Astrocyte (in vitro differentiated cells and primary cell): ENCODE data around the gene BTF3. TPM values are rescaled to one million over a fixed set of nuclear protein-coding genes. Genes with fewer than 3 reads are reported as not detected.
A peak's percentile ranks its signal among the peaks of the same experiment; 100 is the strongest.

ENCODE experiments used
- DNase-seq: peaks from one replicate; pipeline ENCODE4 v3.0.0-alpha.2; 2010; ENCODE audit warnings: low read depth
- FAIRE-seq: peaks from 2 replicates; lab custom pipeline; 2011; peaks lifted over from hg19 to GRCh38; lab: Jason Lieb, UNC
- H2AFZ ChIP-seq: 2 replicates; pipeline ENCODE4 v1.6.0; 2012; ENCODE audit warnings: low read depth, low read length, inconsistent platforms
- H3K27ac ChIP-seq: 2 replicates; pipeline ENCODE4 v1.5.1; 2011; ENCODE audit warnings: low read depth, low read length, inconsistent platforms
- H3K27me3 ChIP-seq: 2 replicates; pipeline ENCODE4 v1.6.0; 2011; ENCODE audit warnings: low read length, inconsistent platforms; ENCODE audit not compliant: insufficient read depth
- H3K36me3 ChIP-seq: 2 replicates; pipeline ENCODE4 v1.5.1; 2011; ENCODE audit warnings: low read length, inconsistent platforms; ENCODE audit not compliant: insufficient read depth
- H3K4me1 ChIP-seq: 2 replicates; pipeline ENCODE4 v1.5.1; 2011; ENCODE audit warnings: low read length, inconsistent platforms; ENCODE audit not compliant: insufficient read depth
- H3K4me2 ChIP-seq: 2 replicates; pipeline ENCODE4 v1.6.0; 2012; ENCODE audit warnings: low read length, inconsistent platforms
- H3K4me3 ChIP-seq: 2 replicates; pipeline ENCODE4 v1.5.1; 2011; ENCODE audit warnings: low read depth, mild to moderate bottlenecking, low read length, inconsistent platforms; ENCODE audit not compliant: insufficient read depth
- H3K79me2 ChIP-seq: 2 replicates; pipeline ENCODE4 v1.6.0; 2012; ENCODE audit warnings: mild to moderate bottlenecking, low read length, inconsistent platforms; ENCODE audit not compliant: insufficient read depth
- H3K9ac ChIP-seq: 2 replicates; pipeline ENCODE4 v1.6.0; 2012; ENCODE audit warnings: mild to moderate bottlenecking, low read length, inconsistent platforms
- H3K9me3 ChIP-seq: 2 replicates; pipeline ENCODE4 v1.5.1; 2012; ENCODE audit warnings: low read depth, mild to moderate bottlenecking, low read length, inconsistent platforms; ENCODE audit not compliant: insufficient read depth
- H4K20me1 ChIP-seq: 2 replicates; pipeline ENCODE4 v1.6.0; 2012; ENCODE audit warnings: low read length, inconsistent platforms; ENCODE audit not compliant: insufficient read depth
- H3K27ac Mint-ChIP-seq: one replicate; pipeline ENCODE4 v1.8.0; 2021; ENCODE audit warnings: mild to moderate bottlenecking, mixed read lengths; ENCODE audit not compliant: unreplicated experiment
- H3K27me3 Mint-ChIP-seq: one replicate; pipeline ENCODE4 v1.8.0; 2021; ENCODE audit warnings: low read depth, mixed read lengths; ENCODE audit not compliant: unreplicated experiment
- H3K36me3 Mint-ChIP-seq: one replicate; pipeline ENCODE4 v1.8.0; 2021; ENCODE audit warnings: low read depth, mixed read lengths; ENCODE audit not compliant: unreplicated experiment
- H3K4me1 Mint-ChIP-seq: one replicate; pipeline ENCODE4 v1.8.0; 2021; ENCODE audit warnings: low read depth, mixed read lengths; ENCODE audit not compliant: unreplicated experiment
- H3K4me3 Mint-ChIP-seq: one replicate; pipeline ENCODE4 v1.8.0; 2021; ENCODE audit warnings: mild to moderate bottlenecking, moderate library complexity, mixed read lengths; ENCODE audit not compliant: unreplicated experiment
- H3K9me3 Mint-ChIP-seq: one replicate; pipeline ENCODE4 v1.8.0; 2021; ENCODE audit warnings: mild to moderate bottlenecking, mixed read lengths; ENCODE audit not compliant: unreplicated experiment
- CTCF ChIP-seq: IDR thresholded peaks from 2 replicates; pipeline ENCODE4 v1.5.1; 2011; ENCODE audit warnings: low read depth, mild to moderate bottlenecking, inconsistent platforms, low read length, moderate library complexity; ENCODE audit not compliant: insufficient read depth
- EZH2 ChIP-seq: IDR thresholded peaks from 2 replicates; pipeline ENCODE4 v1.6.1; 2012; ENCODE audit warnings: mild to moderate bottlenecking, low read length, inconsistent platforms; ENCODE audit not compliant: insufficient read depth
- total RNA-seq: library from RNA; stranded (reverse); gene quantifications from 2 replicates; pipeline ENCODE4 v1.2.1, GENCODE V29; 2021

BTF3 gene
- total RNA-seq, 1 donor from 2014 or later, result 524 TPM

GRCh38 chr5:73534011-73534644, 35.9 kb downstream of the BTF3 start:
- Histone ChIP-seq H3K27me3 (no peaks in the 10 kb centered on the region), H4K20me1 (no peaks in the 10 kb centered on the region), H2AFZ (no peak overlapping the region), H3K9ac (no peak overlapping the region), H3K79me2 (no peaks in the 10 kb centered on the region), H3K4me1 (peaks cover 3% of the 10 kb centered on the region), H3K4me3 (no peak overlapping the region), H3K4me2 (no peak overlapping the region), H3K27ac (no peak overlapping the region), H3K9me3 (peaks cover 5% of the 10 kb centered on the region), H3K36me3 (no peaks in the 10 kb centered on the region)
- FAIRE-seq (no peak), DNase-seq (peak; percentile 78)
- H3K27ac Mint-ChIP-seq, result no peak overlapping the region
- no peaks in the 10 kb centered on the region for H3K36me3 Mint-ChIP-seq
- H3K4me3 Mint-ChIP-seq, result no peak overlapping the region
- H3K9me3 Mint-ChIP-seq, result peaks cover 18% of the 10 kb centered on the region
- TF ChIP-seq CTCF (no peak), EZH2 (no peak)
- H3K4me1 Mint-ChIP-seq, result no peaks in the 10 kb centered on the region
- no peaks in the 10 kb centered on the region for H3K27me3 Mint-ChIP-seq

- Histone ChIP-seq H3K79me2 (no peaks in the 10 kb centered on the region), H2AFZ (no peak overlapping the region), H3K9me3 (peaks cover 5% of the 10 kb centered on the region), H4K20me1 (no peaks in the 10 kb centered on the region), H3K9ac (no peak overlapping the region), H3K36me3 (no peaks in the 10 kb centered on the region), H3K27ac (no peak overlapping the region), H3K4me2 (no peak overlapping the region), H3K4me3 (no peak overlapping the region), H3K27me3 (no peaks in the 10 kb centered on the region), H3K4me1 (peaks cover 5% of the 10 kb centered on the region)
- no peaks in the 10 kb centered on the region for H3K27me3 Mint-ChIP-seq
- no peak overlapping the region for H3K27ac Mint-ChIP-seq
- no peaks in the 10 kb centered on the region for H3K36me3 Mint-ChIP-seq
- no peak for DNase-seq
- TF ChIP-seq CTCF, result no peak
- no peak for TF ChIP-seq EZH2
- peaks cover 3% of the 10 kb centered on the region for H3K4me1 Mint-ChIP-seq
- H3K4me3 Mint-ChIP-seq, result no peak overlapping the region
- no peak for FAIRE-seq
- peaks cover 18% of the 10 kb centered on the region for H3K9me3 Mint-ChIP-seq
Measured at GRCh38 chr5:73534971-73535370, 36.7 kb downstream of the BTF3 start.

GRCh38 chr5:73539730-73540129, 41.5 kb downstream of the BTF3 start:
- no peak overlapping the region for H3K9ac ChIP-seq
- H3K79me2 ChIP-seq, result no peaks in the 10 kb centered on the region
- no peak overlapping the region for H3K4me3 ChIP-seq
- H3K27ac Mint-ChIP-seq, result no peak overlapping the region
- no peaks in the 10 kb centered on the region for H3K27me3 ChIP-seq
- H3K36me3 Mint-ChIP-seq, result no peaks in the 10 kb centered on the region
- H3K4me2 ChIP-seq, result peak overlapping the region; percentile 9
- peaks cover 22% of the 10 kb centered on the region for H3K4me1 ChIP-seq
- H3K9me3 Mint-ChIP-seq, result peaks cover 4% of the 10 kb centered on the region
- no peak for FAIRE-seq
- H3K27ac ChIP-seq, result no peak overlapping the region
- no peak overlapping the region for H3K4me3 Mint-ChIP-seq
- no peaks in the 10 kb centered on the region for H4K20me1 ChIP-seq
- no peak for DNase-seq
- no peaks in the 10 kb centered on the region for H3K9me3 ChIP-seq
- TF ChIP-seq EZH2 (no peak), CTCF (no peak)
- H3K36me3 ChIP-seq, result no peaks in the 10 kb centered on the region
- no peak overlapping the region for H2AFZ ChIP-seq
- H3K4me1 Mint-ChIP-seq, result peaks cover 11% of the 10 kb centered on the region
- peaks cover under 1% of the 10 kb centered on the region for H3K27me3 Mint-ChIP-seq
